Heart right ventricle (tissue), 16 donors: ENCODE data around the gene TECPR2. TPM values are rescaled to one million over a fixed set of nuclear protein-coding genes. Genes with fewer than 3 reads are reported as not detected.

Experiments
- ATAC-seq, 8 donors: fragments of 200-7000 bp; cut with Tn5 transposase; one replicate each; pipeline ENCODE4 v1.9.1; 2020; ENCODE audit warnings: mild to moderate bottlenecking in 8 of 8, moderate library complexity in 8 of 8, moderate number of reproducible peaks in 1 of 8
- DNase-seq, 2 donors: peaks; one replicate each; pipeline ENCODE4 v3.0.0-alpha.2; 2020
- H3K27ac ChIP-seq, 10 donors: fragments of 200-600 bp; sonication (generic) in 2 of 10; one replicate each; pipeline versions ENCODE4 v1.5.0 to v1.8.0; 2020 to 2022; ENCODE audit warnings: mild to moderate bottlenecking in 3 of 10
- H3K27me3 ChIP-seq, 7 donors: fragments of 200-600 bp; one replicate each; pipeline ENCODE4 v1.8.0; 2021 to 2022; ENCODE audit warnings: mild to moderate bottlenecking in 2 of 7
- H3K36me3 ChIP-seq, 9 donors: fragments of 200-600 bp; sonication (generic) in 1 of 9; one replicate each; pipeline versions ENCODE4 v1.5.0 to v1.8.0; 2020 to 2022; ENCODE audit warnings: mild to moderate bottlenecking in 2 of 9
- H3K4me1 ChIP-seq, 9 donors: fragments of 200-600 bp; sonication (generic) in 1 of 9; one replicate each; pipeline versions ENCODE4 v1.5.0 to v1.8.0; 2020 to 2022; ENCODE audit warnings: mild to moderate bottlenecking in 4 of 9
- H3K4me3 ChIP-seq, 10 donors: fragments of 200-600 bp; sonication (generic) in 2 of 10; one replicate each; pipeline versions ENCODE4 v1.5.0 to v1.8.0; 2020 to 2022; ENCODE audit warnings: mild to moderate bottlenecking in 7 of 10, moderate library complexity in 2 of 10
- H3K9me3 ChIP-seq, 11 donors: fragments of 200-600 bp in 10 of 11; sonication (generic) in 2 of 11; one replicate each; pipeline versions ENCODE4 v1.5.0 to v1.8.0; 2013 to 2022; ENCODE audit warnings: mild to moderate bottlenecking in 2 of 11, control low read depth in 1 of 11, moderate library complexity in 1 of 11
- WGBS, 2 donors: extraction: QIAGEN DNeasy Blood & Tissue Kit; methylation state at CpG; one replicate each; pipeline ENCODE4 v1.1.7; 2013; ENCODE audit warnings: inconsistent platforms in 1 of 2; 5-methylcytosine and 5-hydroxymethylcytosine counted together
- intact Hi-C, 10 donors: fragments of 100-400 bp; cut with DNase I; formaldehyde crosslinking; loops; one replicate each; pipeline versions ENCODE4 v1.11.1 to v1.14.2; 2022
- polyA plus RNA-seq, 2 donors: library from polyadenylated mRNA; stranded (reverse); fragments of 200-250 nt; gene quantifications; one replicate each; pipeline ENCODE4 v1.2.3, GENCODE V29; 2013
- total RNA-seq, 10 donors: library from RNA; stranded (reverse); fragmentation: NEBNext Ultra II Directional in 3 of 10; extraction: Animal tissue kit (Norgen Biotek cat#: 25700) in 3 of 10; gene quantifications; one replicate each; pipeline versions ENCODE4 v1.2.1 to v1.2.4, GENCODE V29; 2021 to 2023
- TF ChIP-seq, protein P1 (sequence below), 9 donors: fragments of 200-600 bp; sonication (generic) in 2 of 9; IDR thresholded peaks; one replicate each; pipeline versions ENCODE4 v1.5.0 to v1.8.0; 2021 to 2022; ENCODE audit warnings: antibody characterized with exemption in 9 of 9, mild to moderate bottlenecking in 5 of 9, moderate library complexity in 1 of 9
- donor health status: Arrhythmogenic right ventricular cardiomyopathy.
- donor health status: ischemic (EF 13 %, LVEDD 7.1; RV severe dilation, severe dysfunction).
- donor health status: healthy with polysubstance abuse.
- donor health status: DM: no; HTN: yes; CAD: no.
- donor health status: DM: no; HTN: no; CAD: no.
- donor health status: ischemic (EF 25% LVEDD 6.9; RV normal size, moderate dysfunction).
- donor health status: ischemic (EF 25% LVEDD 5.7; RV mildly dilated, moderate dysfunction).
- donor health status: healthy.
- donor health status: DM: yes; HTN: yes; CAD: no.
- donor health status: Ischemic cardiomyopathy.
- donor health status: ischemic (EF 35%, LVEDD 5.7; RV mildly dilated, moderate dysfunction).
- donor health status: nonischemic (EF 11% LVEDD 7.7; RV severe dilation, severe dysfunction).
- donor health status: DM: yes; HTN: yes; CAD: no.
- donor health status: PGD.
- donor health status: ischemic (EF 29% LVEDD 5.4; RV normal size, mild dysfunction).
- donor health status: nonischemic (EF 23%, LVEDD 6.1; RV moderate dilation, normal function).

Gene TECPR2
- total and polyA plus RNA-seq, 12 donors, result 6.8 to 34.2 (median 24.8) TPM

DNA sequence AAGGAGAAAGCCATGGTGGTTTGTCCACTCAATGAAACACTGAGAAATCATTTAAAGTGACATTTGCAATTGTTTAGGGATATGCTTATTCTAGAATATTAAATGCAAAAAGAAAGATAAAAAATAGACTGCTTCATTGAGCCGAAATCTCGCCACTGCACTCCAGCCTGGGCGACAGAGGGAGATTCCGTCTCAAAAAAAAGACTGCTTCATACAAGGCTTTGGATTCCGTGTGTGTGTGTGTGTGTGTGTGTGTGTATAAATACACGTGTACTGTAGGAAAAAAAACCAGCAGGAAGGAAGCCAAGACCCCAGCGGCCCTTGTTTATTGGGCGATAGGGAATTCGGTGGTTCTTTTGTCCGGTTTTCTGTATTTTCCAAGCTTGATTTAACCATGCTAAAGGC, 46.4 kb upstream of the TECPR2 start:
- intact Hi-C loops, result loop anchor here in 7 of 10 donors (2.0 to 10.0 kb wide), 9 partner anchors 46 to 354 kb away; partner anchors contain the start of genes DYNC1H1 (in 3 of the 7), HSP90AA1 (in 3 of the 7), CINP (in 1 of the 7) and TECPR2 (in 1 of the 7)
- ATAC-seq (no peak), DNase-seq (peak in 1 of 2 donors; percentile 68)
- peak overlapping the region; percentile 30 to 98 (median 91) for H3K27ac ChIP-seq
- H3K9me3 ChIP-seq, result no peaks in the 10 kb centered on the region
- WGBS, 2 donors, result 2% methylated on average over 10 of the region's 10 CpGs
- H3K4me3 ChIP-seq, result peak overlapping the region; percentile 23 to 76 (median 58)
- no peaks in the 10 kb centered on the region for H3K36me3 ChIP-seq
- TF ChIP-seq, protein P1, sequence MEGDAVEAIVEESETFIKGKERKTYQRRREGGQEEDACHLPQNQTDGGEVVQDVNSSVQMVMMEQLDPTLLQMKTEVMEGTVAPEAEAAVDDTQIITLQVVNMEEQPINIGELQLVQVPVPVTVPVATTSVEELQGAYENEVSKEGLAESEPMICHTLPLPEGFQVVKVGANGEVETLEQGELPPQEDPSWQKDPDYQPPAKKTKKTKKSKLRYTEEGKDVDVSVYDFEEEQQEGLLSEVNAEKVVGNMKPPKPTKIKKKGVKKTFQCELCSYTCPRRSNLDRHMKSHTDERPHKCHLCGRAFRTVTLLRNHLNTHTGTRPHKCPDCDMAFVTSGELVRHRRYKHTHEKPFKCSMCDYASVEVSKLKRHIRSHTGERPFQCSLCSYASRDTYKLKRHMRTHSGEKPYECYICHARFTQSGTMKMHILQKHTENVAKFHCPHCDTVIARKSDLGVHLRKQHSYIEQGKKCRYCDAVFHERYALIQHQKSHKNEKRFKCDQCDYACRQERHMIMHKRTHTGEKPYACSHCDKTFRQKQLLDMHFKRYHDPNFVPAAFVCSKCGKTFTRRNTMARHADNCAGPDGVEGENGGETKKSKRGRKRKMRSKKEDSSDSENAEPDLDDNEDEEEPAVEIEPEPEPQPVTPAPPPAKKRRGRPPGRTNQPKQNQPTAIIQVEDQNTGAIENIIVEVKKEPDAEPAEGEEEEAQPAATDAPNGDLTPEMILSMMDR (IDR thresholded peaks at IDR 0.05), result no peak
- H3K27me3 ChIP-seq, result no peaks in the 10 kb centered on the region
- peaks cover 0 to 61% (median 50%) of the 10 kb centered on the region in 9 donors for H3K4me1 ChIP-seq

DNA sequence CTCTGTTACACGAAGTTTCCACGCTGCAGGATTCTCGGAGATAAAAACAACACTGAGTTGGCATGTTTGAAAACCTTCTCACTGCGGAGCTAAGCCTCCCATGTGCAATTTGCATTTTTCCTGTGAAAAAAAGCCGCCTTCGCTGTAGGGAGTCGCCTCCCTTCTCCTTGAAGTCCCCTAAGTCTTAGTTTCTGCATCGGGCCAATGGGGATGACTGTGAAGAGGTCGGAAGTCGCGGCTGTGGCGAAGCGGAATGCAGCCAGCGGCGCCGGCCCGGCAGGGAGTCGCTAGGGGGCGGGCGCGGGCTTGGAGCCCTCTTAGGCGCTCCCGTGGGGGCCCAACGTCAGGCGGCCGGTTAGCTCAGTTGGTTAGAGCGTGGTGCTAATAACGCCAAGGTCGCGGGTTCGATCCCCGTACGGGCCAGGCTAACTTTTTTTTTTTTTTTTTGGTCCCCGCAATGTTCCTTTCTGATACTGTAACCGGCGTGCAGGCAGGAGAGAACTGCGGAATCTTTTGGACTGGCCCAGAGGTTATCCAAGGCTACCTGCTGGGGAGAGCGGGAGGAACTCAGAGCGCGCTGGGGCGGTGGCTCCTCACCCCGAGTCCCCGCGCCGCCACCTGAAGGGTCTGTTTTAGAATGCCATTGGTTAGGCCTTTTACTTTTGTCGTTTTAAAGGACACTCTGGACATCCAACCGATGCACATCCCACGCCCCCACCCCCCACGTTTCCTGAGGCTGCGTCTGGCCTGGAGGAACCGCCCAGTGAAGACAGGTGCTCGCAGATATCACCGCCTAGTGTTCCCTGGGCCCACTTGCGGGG, 45.8 kb upstream of the TECPR2 start:
- DNase-seq, result peak; percentile 92 to 94
- H3K9me3 ChIP-seq, result no peaks in the 10 kb centered on the region
- intact Hi-C loops, result loop anchor here in 7 of 10 donors (2.0 to 10.0 kb wide), 9 partner anchors 45 to 355 kb away; partner anchors contain the start of genes DYNC1H1 (in 3 of the 7), HSP90AA1 (in 3 of the 7), CINP (in 1 of the 7) and TECPR2 (in 1 of the 7)

DNA sequence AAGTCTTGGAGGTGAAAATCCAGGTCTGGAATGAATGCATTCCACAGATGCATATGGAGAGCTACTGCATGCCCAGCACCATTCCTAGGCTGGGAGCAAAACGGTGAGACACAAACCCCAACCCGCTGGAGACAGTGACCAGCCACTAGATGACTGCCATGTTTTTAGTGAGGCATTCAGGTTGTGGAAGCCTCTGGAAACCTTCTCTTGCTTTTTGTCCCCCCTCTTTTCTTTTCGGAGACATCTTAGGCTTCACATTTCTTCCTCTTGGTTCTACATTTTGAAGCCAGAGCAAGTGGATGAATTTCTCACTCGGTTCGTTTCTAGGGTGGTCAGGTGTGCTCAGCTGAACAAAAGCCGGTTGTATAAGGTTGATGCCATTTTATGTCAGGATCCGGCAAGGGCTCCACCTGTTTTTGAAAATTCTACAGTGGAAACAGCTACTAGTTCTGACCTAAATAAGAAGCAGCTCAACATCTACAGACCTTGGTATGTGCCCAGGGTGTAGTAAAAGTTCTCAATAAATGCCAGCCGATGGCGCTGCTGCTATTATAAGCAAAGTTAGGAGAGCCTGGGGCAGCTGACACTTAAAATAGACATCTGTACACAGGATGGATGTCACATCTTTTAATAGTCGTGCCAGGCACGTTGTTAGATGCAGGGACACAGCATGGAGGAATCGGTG, 45.0 kb upstream of the TECPR2 start:
- Histone ChIP-seq H3K36me3 (peaks cover 0 to 9% (median 0%) of the 10 kb centered on the region in 9 donors), H3K27me3 (no peaks in the 10 kb centered on the region), H3K4me3 (peak overlapping the region in 9 of 10 donors; percentile 25 to 76 (median 59)), H3K9me3 (no peaks in the 10 kb centered on the region), H3K27ac (peak overlapping the region; percentile 48 to 98 (median 92)), H3K4me1 (peaks cover 0 to 61% (median 51%) of the 10 kb centered on the region in 9 donors)
- intact Hi-C loops, result loop anchor here in 7 of 10 donors (2.0 to 10.0 kb wide), 10 partner anchors 45 to 355 kb away; partner anchors contain the start of genes DYNC1H1 (in 3 of the 7), HSP90AA1 (in 3 of the 7), CINP (in 1 of the 7) and TECPR2 (in 1 of the 7)
- ATAC-seq (peak in 7 of 8 donors; percentile 1 to 51 (median 39)), DNase-seq (peak in 1 of 2 donors; percentile 60)
- TF ChIP-seq, protein P1 (IDR thresholded peaks at IDR 0.05), result peak in 4 of 9 donors; percentile 11 to 41 (median 38)
- 35 to 50% methylated on average over 12 of the region's 12 CpGs for WGBS, 2 donors

More for the DNA sequence above, 45.8 kb upstream of the TECPR2 start:
- WGBS, 2 donors, result 1 to 2% methylated on average over 54 of the region's 54 CpGs
- peaks cover 0 to 2% (median 0%) of the 10 kb centered on the region in 9 donors for H3K36me3 ChIP-seq
- H3K27ac ChIP-seq, result peak overlapping the region; percentile 30 to 98 (median 92)
- TF ChIP-seq, protein P1 (IDR thresholded peaks at IDR 0.05), result peak; percentile 57 to 93 (median 87)
- H3K4me3 ChIP-seq, result peak overlapping the region; percentile 29 to 76 (median 60)
- ATAC-seq, result peak; percentile 78 to 89 (median 83)
- peaks cover 0 to 61% (median 51%) of the 10 kb centered on the region in 9 donors for H3K4me1 ChIP-seq
- no peaks in the 10 kb centered on the region for H3K27me3 ChIP-seq
